DOHH2 (cell line): ENCODE data around the gene USPL1.

ENCODE experiments used
- H3F3A ChIP-seq: fragments of 200-600 bp; sonication (generic), shearing (Covaris generic); 2 replicates; pipeline ENCODE4 v1.6.0; 2016; ENCODE audit warnings: antibody characterized with exemption, mild to moderate bottlenecking; ENCODE audit not compliant: control insufficient read depth, insufficient read depth
- H3K27ac ChIP-seq: fragments of 200-600 bp; sonication (generic); 2 replicates; pipeline ENCODE4 v1.5.1; 2014; ENCODE audit warnings: low read depth, mild to moderate bottlenecking, low read length, moderate library complexity
- H3K27me3 ChIP-seq: fragments of 200-600 bp; sonication (generic); 2 replicates; pipeline ENCODE4 v1.6.1; 2014; ENCODE audit warnings: mild to moderate bottlenecking, low read length, mixed read lengths; ENCODE audit not compliant: control insufficient read depth
- H3K36me3 ChIP-seq: fragments of 200-600 bp; sonication (generic); 2 replicates; pipeline ENCODE4 v1.6.1; 2014; ENCODE audit warnings: mild to moderate bottlenecking, low read length, moderate library complexity, mixed read lengths; ENCODE audit not compliant: control insufficient read depth
- H3K4me1 ChIP-seq: fragments of 200-600 bp; sonication (generic); 2 replicates; pipeline ENCODE4 v1.6.1; 2014; ENCODE audit warnings: mild to moderate bottlenecking, low read length, mixed read lengths; ENCODE audit not compliant: control insufficient read depth
- H3K4me2 ChIP-seq: fragments of 200-600 bp; sonication (generic); 2 replicates; pipeline ENCODE4 v1.6.0; 2014; ENCODE audit warnings: mild to moderate bottlenecking, low read length, moderate library complexity
- H3K4me3 ChIP-seq: fragments of 200-600 bp; sonication (generic); 2 replicates; pipeline ENCODE4 v1.5.1; 2014; ENCODE audit warnings: mild to moderate bottlenecking, low read length, mixed read lengths
- H3K79me2 ChIP-seq: fragments of 200-600 bp; sonication (generic); 2 replicates; pipeline ENCODE4 v1.6.1; 2014; ENCODE audit warnings: mild to moderate bottlenecking, low read length, mixed read lengths; ENCODE audit not compliant: control insufficient read depth
- H3K9me2 ChIP-seq: fragments of 200-600 bp; sonication (generic); replicated peaks from 2 replicates; pipeline ENCODE4 v1.6.1; 2014; ENCODE audit warnings: mild to moderate bottlenecking, low read length, mixed read lengths; ENCODE audit not compliant: control insufficient read depth
- H3K9me3 ChIP-seq: fragments of 200-600 bp; sonication (generic); 2 replicates; pipeline ENCODE4 v1.6.1; 2014; ENCODE audit warnings: antibody characterized with exemption, low read length, mixed read lengths; ENCODE audit not compliant: control insufficient read depth, insufficient read depth
- H4K20me1 ChIP-seq: fragments of 200-600 bp; sonication (generic); 2 replicates; pipeline ENCODE4 v1.6.0; 2014; ENCODE audit warnings: low read depth, mild to moderate bottlenecking, antibody characterized with exemption, low read length, moderate library complexity; ENCODE audit not compliant: control insufficient read depth, insufficient read depth
- CTCF ChIP-seq: fragments of 200-600 bp; sonication (generic); IDR thresholded peaks from one replicate; pipeline ENCODE4 v1.5.1; 2014; ENCODE audit warnings: antibody characterized with exemption, mild to moderate bottlenecking, low read depth, low read length; ENCODE audit not compliant: poor library complexity, severe bottlenecking
- EZH2phosphoT487 ChIP-seq: fragments of 200-600 bp; sonication (generic); IDR thresholded peaks from 2 replicates; pipeline ENCODE4 v1.6.1; 2017; ENCODE audit warnings: borderline replicate concordance, mild to moderate bottlenecking, antibody characterized with exemption, low read length, moderate library complexity, mixed read lengths

USPL1 gene

GRCh38 chr13:30697996-30698401 is 80.3 kb downstream of the USPL1 start:
- H3K27ac ChIP-seq, result no peak overlapping the region
- H3K9me2 ChIP-seq, result no peaks in the 10 kb centered on the region
- no peak overlapping the region for H3K4me2 ChIP-seq
- H3K9me3 ChIP-seq, result no peaks in the 10 kb centered on the region
- peaks cover 28% of the 10 kb centered on the region for H3K27me3 ChIP-seq
- H3K79me2 ChIP-seq, result no peaks in the 10 kb centered on the region
- TF ChIP-seq EZH2phosphoT487, result no peak
- TF ChIP-seq CTCF, result no peak
- H3K4me1 ChIP-seq, result peaks cover 28% of the 10 kb centered on the region
- H3F3A ChIP-seq, result no peaks in the 10 kb centered on the region
- H3K4me3 ChIP-seq, result no peak overlapping the region
- no peaks in the 10 kb centered on the region for H4K20me1 ChIP-seq
- H3K36me3 ChIP-seq, result no peaks in the 10 kb centered on the region

GRCh38 chr13:30698488-30699005 is 80.8 kb downstream of the USPL1 start:
- H3K27me3 ChIP-seq, result peaks cover 28% of the 10 kb centered on the region
- H3K4me1 ChIP-seq, result peaks cover 28% of the 10 kb centered on the region
- H3K79me2 ChIP-seq, result no peaks in the 10 kb centered on the region
- no peaks in the 10 kb centered on the region for H3F3A ChIP-seq
- no peak overlapping the region for H3K4me3 ChIP-seq
- H3K27ac ChIP-seq, result no peak overlapping the region
- no peak for TF ChIP-seq CTCF
- no peak for TF ChIP-seq EZH2phosphoT487
- no peaks in the 10 kb centered on the region for H4K20me1 ChIP-seq
- no peaks in the 10 kb centered on the region for H3K36me3 ChIP-seq
- H3K9me2 ChIP-seq, result no peaks in the 10 kb centered on the region
- no peak overlapping the region for H3K4me2 ChIP-seq
- no peaks in the 10 kb centered on the region for H3K9me3 ChIP-seq

GRCh38 chr13:30700364-30700763 is 82.6 kb downstream of the USPL1 start:
- H4K20me1 ChIP-seq, result no peaks in the 10 kb centered on the region
- H3K9me3 ChIP-seq, result no peaks in the 10 kb centered on the region
- TF ChIP-seq CTCF (no peak), EZH2phosphoT487 (no peak)
- peaks cover 28% of the 10 kb centered on the region for H3K27me3 ChIP-seq
- H3K9me2 ChIP-seq, result no peaks in the 10 kb centered on the region
- no peak overlapping the region for H3K4me3 ChIP-seq
- 0 out of 2 replicates have a peak overlapping the region, but pooled peaks have one; percentile 7 for H3K4me2 ChIP-seq
- H3K4me1 ChIP-seq, result peaks cover 28% of the 10 kb centered on the region
- H3K36me3 ChIP-seq, result no peaks in the 10 kb centered on the region
- H3K27ac ChIP-seq, result no peak overlapping the region
- H3K79me2 ChIP-seq, result no peaks in the 10 kb centered on the region
- H3F3A ChIP-seq, result no peaks in the 10 kb centered on the region

GRCh38 chr13:30702006-30702405 is 84.3 kb downstream of the USPL1 start:
- H3K4me1 ChIP-seq, result peaks cover 12% of the 10 kb centered on the region
- H3K4me2 ChIP-seq, result no peak overlapping the region
- peaks cover 27% of the 10 kb centered on the region for H3K27me3 ChIP-seq
- no peaks in the 10 kb centered on the region for H3F3A ChIP-seq
- H3K36me3 ChIP-seq, result no peaks in the 10 kb centered on the region
- H3K27ac ChIP-seq, result no peak overlapping the region
- no peak overlapping the region for H3K4me3 ChIP-seq
- TF ChIP-seq EZH2phosphoT487, result no peak
- no peak for TF ChIP-seq CTCF
- no peaks in the 10 kb centered on the region for H3K9me2 ChIP-seq
- no peaks in the 10 kb centered on the region for H3K9me3 ChIP-seq
- H3K79me2 ChIP-seq, result no peaks in the 10 kb centered on the region
- no peaks in the 10 kb centered on the region for H4K20me1 ChIP-seq
